HEK293T (cell line): ENCODE measurements around the gene PLAC8.
A peak's percentile ranks its signal among the peaks of the same experiment; 100 is the strongest.
"Not testable (repeated sequence)": the region's sequence is repeated elsewhere in the genome, so short reads cannot be mapped to it uniquely, and the experiment has no call there.

Source experiments
- CTCF ChIA-PET: fragments of 350-600 bp; formaldehyde crosslinking; extraction: SDS; loops from one replicate; lab custom pipeline; 2021; ENCODE audit warnings: antibody characterized with exemption, inconsistent platforms; lab: Yijun Ruan, JAX
- POLR2A ChIA-PET: fragments of 350-600 bp; formaldehyde crosslinking; extraction: SDS; loops from one replicate; lab custom pipeline; 2020; ENCODE audit warnings: antibody characterized with exemption, inconsistent platforms; lab: Yijun Ruan, JAX
- DNase-seq: peaks from one replicate; pipeline ENCODE4 v3.0.0; 2012; ENCODE audit warnings: mixed read lengths; ENCODE audit errors: extremely low spot score
- ARNT ChIP-seq: fragments of 450-650 bp; IDR thresholded peaks from 2 replicates; pipeline ENCODE4 v1.6.1; 2017; ENCODE audit warnings: mild to moderate bottlenecking
- BHLHE40 ChIP-seq: fragments of 450-650 bp; IDR thresholded peaks from 2 replicates; pipeline ENCODE4 v1.6.1; 2016; ENCODE audit warnings: mild to moderate bottlenecking, moderate library complexity, borderline replicate concordance
- CTBP1 ChIP-seq: fragments of 450-650 bp; IDR thresholded peaks from 2 replicates; pipeline ENCODE4 v1.6.1; 2016; ENCODE audit warnings: borderline replicate concordance
- ELF4 ChIP-seq: fragments of 450-650 bp; IDR thresholded peaks from 2 replicates; pipeline ENCODE4 v1.6.1; 2017; ENCODE audit warnings: antibody characterized with exemption
- FOXA1 ChIP-seq: fragments of 450-650 bp; IDR thresholded peaks from 2 replicates; pipeline ENCODE4 v1.6.1; 2016; ENCODE audit warnings: mild to moderate bottlenecking
- FOXK2 ChIP-seq: fragments of 450-650 bp; IDR thresholded peaks from 2 replicates; pipeline ENCODE4 v1.6.1; 2016; ENCODE audit warnings: mild to moderate bottlenecking
- FOXM1 ChIP-seq: fragments of 450-650 bp; IDR thresholded peaks from 2 replicates; pipeline ENCODE4 v1.6.1; 2017; ENCODE audit warnings: mild to moderate bottlenecking, borderline replicate concordance
- HDGF ChIP-seq: fragments of 450-650 bp; IDR thresholded peaks from 2 replicates; pipeline ENCODE4 v1.6.1; 2017; ENCODE audit warnings: antibody characterized with exemption, borderline replicate concordance
- L3MBTL2 ChIP-seq: fragments of 450-650 bp; conservative IDR thresholded peaks from 2 replicates; pipeline ENCODE4 v1.6.1; 2016; ENCODE audit warnings: mild to moderate bottlenecking
- LEF1 ChIP-seq: fragments of 450-650 bp; IDR thresholded peaks from 2 replicates; pipeline ENCODE4 v1.6.1; 2017; ENCODE audit warnings: mild to moderate bottlenecking, borderline replicate concordance
- NFRKB ChIP-seq: fragments of 450-650 bp; IDR thresholded peaks from 2 replicates; pipeline ENCODE4 v1.6.1; 2016; ENCODE audit warnings: mild to moderate bottlenecking, moderate library complexity
- SP1 ChIP-seq: fragments of 450-650 bp; IDR thresholded peaks from 2 replicates; pipeline ENCODE4 v1.6.1; 2017
- SUZ12 ChIP-seq: fragments of 450-650 bp; IDR thresholded peaks from 2 replicates; pipeline ENCODE4 v1.6.1; 2016; ENCODE audit warnings: mild to moderate bottlenecking
- TARDBP ChIP-seq: fragments of 450-650 bp; IDR thresholded peaks from 2 replicates; pipeline ENCODE4 v1.6.1; 2016
- ZNF384 ChIP-seq: fragments of 450-650 bp; IDR thresholded peaks from 2 replicates; pipeline ENCODE4 v1.6.1; 2016
- TF ChIP-seq, protein P1 (sequence below): fragments of 450-650 bp; IDR thresholded peaks from 2 replicates; pipeline ENCODE4 v1.6.1; 2016

Gene PLAC8

DNA sequence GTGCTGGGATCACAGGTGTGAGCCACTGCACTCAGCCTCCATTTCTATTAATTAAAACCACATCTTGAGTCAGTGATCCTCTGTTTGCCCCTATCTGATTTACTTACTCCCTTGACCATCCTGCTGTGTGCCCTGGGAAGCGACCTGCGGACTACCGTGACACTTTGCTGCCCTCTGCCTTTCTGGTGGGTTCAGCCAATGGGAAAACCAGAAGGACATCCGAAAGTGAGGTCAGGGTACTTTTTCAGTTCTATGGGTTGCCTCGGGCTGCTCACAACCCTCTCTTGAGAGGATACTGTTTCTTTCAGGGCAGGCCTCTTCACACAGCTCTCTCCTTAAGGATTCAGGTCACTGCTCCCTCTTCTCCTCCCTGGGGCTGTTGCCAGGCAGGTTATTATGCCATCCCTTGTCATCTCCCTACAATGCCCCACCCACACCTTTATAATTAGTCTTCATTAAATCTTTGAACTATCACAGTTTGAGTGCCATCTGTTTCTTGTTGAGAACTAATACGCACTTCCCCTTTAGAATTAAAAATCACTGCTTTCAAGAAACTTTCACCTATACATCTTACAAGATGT, 21.4 kb downstream of the PLAC8 start:
- TF ChIP-seq LEF1 (no peak), ARNT (no peak), FOXA1 (no peak), FOXM1 (no peak), ZNF384 (no peak)
- TF ChIP-seq, protein P1, sequence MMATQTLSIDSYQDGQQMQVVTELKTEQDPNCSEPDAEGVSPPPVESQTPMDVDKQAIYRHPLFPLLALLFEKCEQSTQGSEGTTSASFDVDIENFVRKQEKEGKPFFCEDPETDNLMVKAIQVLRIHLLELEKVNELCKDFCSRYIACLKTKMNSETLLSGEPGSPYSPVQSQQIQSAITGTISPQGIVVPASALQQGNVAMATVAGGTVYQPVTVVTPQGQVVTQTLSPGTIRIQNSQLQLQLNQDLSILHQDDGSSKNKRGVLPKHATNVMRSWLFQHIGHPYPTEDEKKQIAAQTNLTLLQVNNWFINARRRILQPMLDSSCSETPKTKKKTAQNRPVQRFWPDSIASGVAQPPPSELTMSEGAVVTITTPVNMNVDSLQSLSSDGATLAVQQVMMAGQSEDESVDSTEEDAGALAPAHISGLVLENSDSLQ: no peak
- ChIA-PET CTCF (no interaction called here), POLR2A (no interaction called here)
- no peak for DNase-seq

DNA sequence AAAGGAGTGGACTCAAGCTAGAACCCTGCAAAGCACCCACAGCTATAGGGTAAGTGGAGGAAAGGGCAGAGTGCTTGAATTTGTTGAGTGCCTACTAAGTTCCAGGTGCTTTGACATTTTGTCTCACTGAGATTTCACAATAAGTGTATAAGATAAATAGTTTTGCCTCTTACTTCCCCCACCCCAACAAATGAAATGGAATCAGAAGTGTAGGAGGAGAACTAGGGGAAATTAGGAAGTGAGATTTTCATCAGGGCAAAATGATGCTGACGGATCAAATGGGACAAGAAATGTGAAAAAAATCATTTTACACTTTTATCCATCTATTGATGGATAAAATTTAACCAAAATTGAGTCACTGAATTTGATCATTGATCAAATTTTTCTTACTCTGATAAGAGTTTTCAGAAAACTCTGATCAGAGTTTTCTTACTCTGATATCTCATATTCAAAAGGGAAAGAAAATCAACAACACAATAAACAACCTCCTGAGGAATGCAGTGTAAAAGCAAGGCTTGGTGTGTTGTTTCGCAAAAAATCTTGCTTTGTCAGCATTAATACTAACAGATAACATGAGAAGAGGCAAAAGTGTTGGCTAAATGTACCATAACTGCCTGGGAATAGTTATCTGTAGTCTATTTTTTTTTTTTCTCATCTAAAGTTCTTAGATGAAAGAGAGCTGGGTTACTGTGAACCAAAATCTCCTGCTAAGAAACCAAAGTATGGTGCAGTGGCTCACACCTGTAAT, 24.9 kb downstream of the PLAC8 start:
- ChIA-PET POLR2A (no interaction called here), CTCF (no interaction called here)
- TF ChIP-seq FOXM1 (no peak), SUZ12 (no peak), ELF4 (no peak), SP1 (no peak), NFRKB (no peak), L3MBTL2 (no peak), ZNF384 (no peak), LEF1 (no peak), HDGF (no peak), BHLHE40 (no peak), FOXA1 (no peak), CTBP1 (no peak), FOXK2 (no peak), ARNT (no peak)
- TF ChIP-seq, protein P1: no peak
- no peak for DNase-seq

DNA sequence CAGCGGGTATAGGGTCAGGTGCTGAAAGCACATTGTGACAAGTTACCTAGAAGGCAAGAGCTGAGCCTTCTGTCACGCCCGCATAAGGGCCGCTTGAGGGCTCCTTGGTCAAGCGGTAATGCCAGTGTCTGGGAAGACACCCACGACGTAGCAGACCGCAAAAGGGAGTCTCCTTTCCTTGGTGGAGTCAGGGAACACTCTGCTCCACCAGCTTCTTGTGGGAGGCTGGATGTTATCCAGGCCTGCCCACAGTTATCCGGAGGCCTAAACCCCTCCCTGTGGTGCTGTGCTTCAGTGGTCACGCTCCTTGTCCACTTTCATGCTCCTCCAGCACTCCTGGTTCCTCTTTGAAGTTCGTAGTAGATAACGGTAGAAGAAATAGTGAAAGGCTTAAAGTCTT, 29.6 kb downstream of the PLAC8 start:
- CTCF ChIA-PET: interaction anchor here (1.2 kb wide), 1 partner anchor 9 kb away, joined by 4 read pairs; no protein-coding TSS in a partner anchor
- DNase-seq, POLR2A ChIA-PET: not testable (repeated sequence)

DNA sequence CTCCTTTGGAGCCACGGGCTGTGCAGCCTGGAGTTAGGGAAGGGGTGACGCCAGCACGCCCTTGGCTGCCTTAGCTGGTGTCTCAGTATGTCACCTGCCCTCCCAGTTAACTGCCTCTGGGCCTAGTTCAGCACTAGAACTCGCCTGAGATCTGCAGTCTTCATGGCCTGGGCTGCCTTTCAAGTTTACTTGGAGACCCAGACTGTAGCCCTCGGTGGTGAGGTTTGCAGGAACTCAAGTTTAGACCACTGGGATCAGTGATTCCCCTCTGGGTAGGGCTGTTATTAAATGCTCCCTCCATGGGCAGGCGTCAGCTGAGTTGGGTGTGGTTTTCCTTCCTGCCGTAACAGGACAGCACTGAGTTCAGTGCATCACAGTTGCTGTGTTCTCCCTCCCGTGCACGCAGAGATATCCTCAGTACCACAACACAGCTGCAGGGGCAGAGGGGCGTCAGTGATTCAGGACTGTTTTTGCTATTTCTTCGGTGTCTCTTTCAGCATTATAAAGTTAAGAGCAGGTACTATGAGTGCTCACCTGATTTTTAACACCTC, 30.5 kb downstream of the PLAC8 start:
- ChIA-PET POLR2A (no interaction called here), CTCF (interaction anchor here (1.2 kb wide), 2 partner anchors 8 to 26 kb away, joined by 3 to 4 read pairs; no protein-coding TSS in a partner anchor)
- peak; percentile 9 for DNase-seq
- TF ChIP-seq HDGF: no peak
- TF ChIP-seq, protein P1: no peak
- TF ChIP-seq TARDBP: no peak
- TF ChIP-seq CTBP1: no peak
- TF ChIP-seq FOXA1: no peak
- no peak for TF ChIP-seq SP1
- TF ChIP-seq FOXK2: no peak
- TF ChIP-seq SUZ12: no peak

DNA sequence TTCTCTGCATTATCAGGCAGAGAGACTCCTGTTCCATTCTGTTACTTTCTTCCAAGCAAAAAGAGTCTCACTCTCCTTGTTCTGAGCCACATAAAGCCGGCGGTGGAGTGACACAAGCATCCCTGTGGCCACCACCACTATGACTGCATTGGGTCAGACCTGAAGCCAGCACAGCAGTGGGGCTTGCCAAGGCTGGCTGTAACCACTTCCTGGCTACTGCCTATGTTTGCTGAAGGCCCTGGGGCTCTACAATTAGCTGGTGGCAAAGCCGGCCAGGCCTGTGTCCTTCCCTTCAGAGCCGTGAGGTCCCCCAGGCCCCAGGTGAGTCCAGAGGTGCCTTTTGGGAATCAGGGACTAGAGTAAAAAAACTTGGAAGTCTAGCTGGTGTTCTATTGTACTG, 31.8 kb downstream of the PLAC8 start:
- TF ChIP-seq SP1 (no peak), LEF1 (no peak), BHLHE40 (no peak), NFRKB (no peak), CTBP1 (no peak), ELF4 (no peak), ZNF384 (no peak), FOXA1 (no peak), SUZ12 (no peak), ARNT (no peak), FOXK2 (no peak)
- TF ChIP-seq, protein P1: no peak
- ChIA-PET CTCF (interaction anchor here (1.2 kb wide), 1 partner anchor 27 kb away, joined by 3 read pairs; no protein-coding TSS in a partner anchor), POLR2A (no interaction called here)
- no peak for DNase-seq

DNA sequence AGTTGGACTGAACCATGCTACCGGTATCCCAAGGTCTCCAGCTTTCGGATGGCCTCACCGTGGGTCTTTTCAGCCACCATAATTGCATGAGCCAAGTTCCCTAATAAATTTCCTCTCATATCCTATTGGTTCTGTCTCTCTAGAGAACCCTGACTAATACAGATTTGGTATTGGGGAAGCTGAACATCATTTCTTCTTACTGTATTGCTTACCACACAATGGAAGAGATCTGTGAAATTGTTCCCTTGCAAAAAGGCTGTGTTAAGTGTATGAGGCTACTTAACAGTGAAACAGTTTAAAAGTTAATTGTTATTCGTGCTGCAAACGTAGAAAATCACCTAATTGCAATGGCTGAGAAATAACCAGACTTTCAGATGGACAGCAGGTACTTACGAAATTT, 34.0 kb downstream of the PLAC8 start:
- ChIA-PET POLR2A (no interaction called here), CTCF (no interaction called here)
- TF ChIP-seq L3MBTL2 (no peak), ELF4 (no peak), HDGF (no peak), FOXK2 (no peak), ARNT (no peak), ZNF384 (no peak), FOXA1 (no peak)
- DNase-seq: no peak
